Vagina (tissue), 2 donors: ENCODE data around the gene CFAP221. TPM values are rescaled to one million over a fixed set of nuclear protein-coding genes. Genes with fewer than 3 reads are reported as not detected.

Experiments used
- DNase-seq, 2 donors: peaks; one replicate each; pipeline ENCODE4 v3.0.0-alpha.2; 2017; ENCODE audit errors: extremely low spot score in 2 of 2
- H3K27ac ChIP-seq: fragments of 200-600 bp; sonication (generic); one replicate; pipeline ENCODE4 v1.5.1; 2019
- H3K27me3 ChIP-seq: fragments of 200-600 bp; sonication (generic); one replicate; pipeline ENCODE4 v1.5.1; 2019
- H3K36me3 ChIP-seq, 2 donors: fragments of 200-600 bp; sonication (generic); one replicate each; pipeline ENCODE4 v1.5.1; 2017 to 2019
- H3K4me1 ChIP-seq: fragments of 200-600 bp; sonication (generic); one replicate; pipeline ENCODE4 v1.5.1; 2019
- H3K4me3 ChIP-seq, 2 donors: fragments of 200-600 bp; sonication (generic); 1 replicate in 1 of 2; 2 replicates in 1 of 2; pipeline ENCODE4 v1.5.1; 2016 to 2019
- H3K9me3 ChIP-seq: fragments of 200-600 bp; sonication (generic); one replicate; pipeline ENCODE4 v1.5.1; 2019
- CTCF ChIP-seq, 3 experiments: fragments of 450-650 bp in 2 of 3; fragments of 200-600 bp in 1 of 3; sonication (generic) in 1 of 3; IDR thresholded peaks; one replicate each; pipeline ENCODE4 v1.5.1; 2017 to 2019; ENCODE audit warnings: antibody characterized with exemption in 3 of 3, mild to moderate bottlenecking in 2 of 3, moderate library complexity in 2 of 3
- POLR2A ChIP-seq, 2 donors: fragments of 450-650 bp; IDR thresholded peaks; one replicate each; pipeline ENCODE4 v1.6.1; 2017; ENCODE audit warnings: antibody characterized with exemption in 2 of 2, mild to moderate bottlenecking in 2 of 2, moderate library complexity in 2 of 2
- POLR2AphosphoS5 ChIP-seq, 2 donors: sonication (generic); formaldehyde crosslinking; IDR thresholded peaks; one replicate each; pipeline ENCODE4 v1.9.0; 2017; ENCODE audit warnings: antibody characterized with exemption in 2 of 2, mild to moderate bottlenecking in 2 of 2, low read depth in 1 of 2; ENCODE audit not compliant: insufficient read depth in 1 of 2
- intact Hi-C: fragments of 100-400 bp; cut with DNase I; formaldehyde crosslinking; loops from one replicate; pipeline ENCODE4 v1.15.1; 2023
- total RNA-seq: library from RNA; depleted of rRNA; stranded (reverse); fragments of >200 nt; gene quantifications from one replicate; pipeline ENCODE4 v1.2.3, GENCODE V29; 2016

CFAP221 gene
- total RNA-seq, 1 donor from 2014 or later, result 3.9 TPM

GRCh38 chr2:119638246-119638645 is 94.0 kb downstream of the CFAP221 start:
- Histone ChIP-seq H3K27me3 (no peaks in the 10 kb centered on the region), H3K27ac (peak overlapping the region; percentile 48), H3K36me3 (no peaks in the 10 kb centered on the region), H3K4me3 (no peak overlapping the region), H3K9me3 (no peaks in the 10 kb centered on the region), H3K4me1 (peaks cover 16% of the 10 kb centered on the region)
- no peak for DNase-seq
- intact Hi-C loops, result no loop called here
- TF ChIP-seq POLR2A (IDR thresholded peaks at IDR 0.05), result no peak

- intact Hi-C loops, result no loop called here
- peaks cover 16% of the 10 kb centered on the region for H3K4me1 ChIP-seq
- TF ChIP-seq CTCF (IDR thresholded peaks at IDR 0.05) (no peak), POLR2AphosphoS5 (IDR thresholded peaks at IDR 0.05; ENCODE audit: insufficient read depth in 1 of 2, low read depth in 1 of 2) (peak in 1 of 2 donors; percentile 64)
- H3K27ac ChIP-seq, result peak overlapping the region; percentile 48
- no peaks in the 10 kb centered on the region for H3K36me3 ChIP-seq
- no peaks in the 10 kb centered on the region for H3K27me3 ChIP-seq
- no peak for DNase-seq
- H3K9me3 ChIP-seq, result no peaks in the 10 kb centered on the region
- no peak overlapping the region for H3K4me3 ChIP-seq
Observed at GRCh38 chr2:119638685-119639554, 94.7 kb downstream of the CFAP221 start.

- H3K27me3 ChIP-seq, result no peaks in the 10 kb centered on the region
Observed at GRCh38 chr2:119641562-119642258, 97.5 kb downstream of the CFAP221 start.

GRCh38 chr2:119644186-119644585 is 99.9 kb downstream of the CFAP221 start:
- peaks cover under 1% of the 10 kb centered on the region for H3K4me1 ChIP-seq
- TF ChIP-seq POLR2A (IDR thresholded peaks at IDR 0.05), result no peak
- TF ChIP-seq CTCF (IDR thresholded peaks at IDR 0.05), result no peak
- TF ChIP-seq POLR2AphosphoS5 (IDR thresholded peaks at IDR 0.05; ENCODE audit: insufficient read depth in 1 of 2, low read depth in 1 of 2), result no peak
- no peak for DNase-seq
- intact Hi-C loops, result no loop called here
- no peaks in the 10 kb centered on the region for H3K36me3 ChIP-seq
- H3K27ac ChIP-seq, result no peak overlapping the region
- no peaks in the 10 kb centered on the region for H3K9me3 ChIP-seq
- H3K27me3 ChIP-seq, result no peaks in the 10 kb centered on the region
- no peak overlapping the region for H3K4me3 ChIP-seq

More at GRCh38 chr2:119641562-119642258, 97.5 kb downstream of the CFAP221 start:
- Histone ChIP-seq H3K4me3 (no peak overlapping the region), H3K27ac (no peak overlapping the region), H3K9me3 (no peaks in the 10 kb centered on the region), H3K36me3 (no peaks in the 10 kb centered on the region), H3K4me1 (peaks cover 16% of the 10 kb centered on the region)
- peak; percentile 46 to 71 (median 55) for TF ChIP-seq CTCF (IDR thresholded peaks at IDR 0.05)
- TF ChIP-seq POLR2AphosphoS5 (IDR thresholded peaks at IDR 0.05; ENCODE audit: insufficient read depth in 1 of 2, low read depth in 1 of 2), result no peak
- intact Hi-C loops, result no loop called here
- no peak for DNase-seq

- H3K4me3 ChIP-seq, result no peak overlapping the region
- peaks cover 7% of the 10 kb centered on the region for H3K9me3 ChIP-seq
- no peaks in the 10 kb centered on the region for H3K36me3 ChIP-seq
- H3K27ac ChIP-seq, result no peak overlapping the region
- no peak for DNase-seq
- intact Hi-C loops, result no loop called here
- TF ChIP-seq CTCF (IDR thresholded peaks at IDR 0.05), result no peak
- no peak for TF ChIP-seq POLR2A (IDR thresholded peaks at IDR 0.05)
- TF ChIP-seq POLR2AphosphoS5 (IDR thresholded peaks at IDR 0.05; ENCODE audit: insufficient read depth in 1 of 2, low read depth in 1 of 2), result no peak
- H3K4me1 ChIP-seq, result no peaks in the 10 kb centered on the region
- H3K27me3 ChIP-seq, result no peaks in the 10 kb centered on the region
Observed at GRCh38 chr2:119645173-119645855, 101.1 kb downstream of the CFAP221 start.
